HEK293 (cell line): Measurements from ENCODE around the gene CDH12.

Source experiments
- MEIS1 ChIP-seq: sonication (generic); formaldehyde crosslinking; IDR thresholded peaks from 2 replicates; pipeline ENCODE4 v1.8.1; 2022; ENCODE audit warnings: missing genetic modification reagents, mild to moderate bottlenecking, borderline replicate concordance
- ZNF777 ChIP-seq: fragments of 450-650 bp; formaldehyde crosslinking; IDR thresholded peaks from 2 replicates; pipeline ENCODE4 v1.5.1; 2017; ENCODE audit warnings: missing biosample characterization, missing genetic modification characterization, borderline replicate concordance
- TF ChIP-seq, protein P1 (sequence below): fragments of 450-650 bp; formaldehyde crosslinking; IDR thresholded peaks from 2 replicates; pipeline ENCODE4 v1.5.1; 2016; ENCODE audit warnings: missing biosample characterization, missing genetic modification characterization

DNA sequence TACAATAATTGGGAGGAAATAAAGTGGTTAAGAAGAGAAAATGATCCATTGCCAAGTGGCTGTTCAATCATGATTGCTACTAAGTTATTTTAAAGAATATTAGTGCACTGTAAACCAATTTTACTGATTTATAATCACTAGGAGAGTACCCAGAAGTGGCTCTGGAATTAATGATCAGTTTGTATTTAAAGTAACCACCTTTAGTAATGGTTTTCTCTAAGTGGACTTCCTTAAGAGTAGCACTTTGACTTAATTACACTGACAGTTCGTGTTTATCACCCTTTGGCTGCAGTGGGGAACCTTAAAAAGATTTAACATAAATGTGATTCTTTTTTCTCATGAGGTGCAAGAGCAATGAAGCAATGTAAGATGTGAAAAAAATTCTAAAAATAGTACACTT is 310.8 kb downstream of the CDH12 start:
- TF ChIP-seq ZNF777 (tag by site-specific recombination), result no peak
- TF ChIP-seq MEIS1 (CRISPR knock-in tag), result no peak
- TF ChIP-seq, protein P1, sequence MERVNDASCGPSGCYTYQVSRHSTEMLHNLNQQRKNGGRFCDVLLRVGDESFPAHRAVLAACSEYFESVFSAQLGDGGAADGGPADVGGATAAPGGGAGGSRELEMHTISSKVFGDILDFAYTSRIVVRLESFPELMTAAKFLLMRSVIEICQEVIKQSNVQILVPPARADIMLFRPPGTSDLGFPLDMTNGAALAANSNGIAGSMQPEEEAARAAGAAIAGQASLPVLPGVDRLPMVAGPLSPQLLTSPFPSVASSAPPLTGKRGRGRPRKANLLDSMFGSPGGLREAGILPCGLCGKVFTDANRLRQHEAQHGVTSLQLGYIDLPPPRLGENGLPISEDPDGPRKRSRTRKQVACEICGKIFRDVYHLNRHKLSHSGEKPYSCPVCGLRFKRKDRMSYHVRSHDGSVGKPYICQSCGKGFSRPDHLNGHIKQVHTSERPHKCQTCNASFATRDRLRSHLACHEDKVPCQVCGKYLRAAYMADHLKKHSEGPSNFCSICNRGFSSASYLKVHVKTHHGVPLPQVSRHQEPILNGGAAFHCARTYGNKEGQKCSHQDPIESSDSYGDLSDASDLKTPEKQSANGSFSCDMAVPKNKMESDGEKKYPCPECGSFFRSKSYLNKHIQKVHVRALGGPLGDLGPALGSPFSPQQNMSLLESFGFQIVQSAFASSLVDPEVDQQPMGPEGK (tag by site-specific recombination), result no peak
